Measurements from ENCODE around the gene TMEM132E. TPM values are rescaled to one million over a fixed set of nuclear protein-coding genes. Genes with fewer than 3 reads are reported as not detected.

The TMEM132E gene
- total and polyA plus RNA-seq, 2 of the 4 experiments (the other 2 are of a cell fraction), result not detected

GRCh38 chr17:34637548-34638525 is 58.5 kb downstream of the TMEM132E start:
- CTCF ChIA-PET, result interaction anchor here (0.6 kb wide), 1 partner anchor 10 kb away, joined by 3 read pairs; no protein-coding TSS in a partner anchor
- no peak overlapping the region for H2BK120ac ChIP-seq (ENCODE audit: low read depth, low read length)
- in situ Hi-C loops (cut with MboI; ENCODE audit: low sequenced_read_pairs), result loop anchor here (25.0 kb wide), 1 partner anchor 474 kb away; the partner anchor contains the start of genes FNDC8 and RAD51D

More at GRCh38 chr17:34637548-34638525, 58.5 kb downstream of the TMEM132E start:
- H2BK5ac ChIP-seq (ENCODE audit: low read depth, low read length, poor library complexity, severe bottlenecking), result no peak overlapping the region
- no peak overlapping the region for H3K14ac ChIP-seq (replicated peaks; ENCODE audit: low read depth, low read length)
- no peaks in the 10 kb centered on the region for H4K20me1 ChIP-seq (ENCODE audit: insufficient read depth, low read length)
- TF ChIP-seq MAZ (IDR thresholded peaks at IDR 0.05; ENCODE audit: borderline replicate concordance, low read depth, low read length) (peak; percentile 27; the same call in 1 of the 2 replicates), USF2 (IDR thresholded peaks at IDR 0.05; ENCODE audit: low read depth, low read length) (no peak), FOS (IDR thresholded peaks at IDR 0.05; ENCODE audit: low read depth, low read length) (no peak), CTCF (conservative IDR thresholded peaks at IDR 0.05; ENCODE audit: low read depth, low read length) (peak; percentile 80), NFE2L2 (IDR thresholded peaks at IDR 0.05; ENCODE audit: low read depth, low read length) (no peak), CHD1 (IDR thresholded peaks at IDR 0.05; ENCODE audit: low read depth, low read length) (no peak), MXI1 (IDR thresholded peaks at IDR 0.05; ENCODE audit: borderline replicate concordance, low read depth, low read length) (no peak), RFX5 (IDR thresholded peaks at IDR 0.05; ENCODE audit: low read depth, low read length) (no peak), POLR2A (IDR thresholded peaks at IDR 0.05; ENCODE audit: low read depth, low read length) (no peak), SMC3 (IDR thresholded peaks at IDR 0.05; ENCODE audit: low read depth, low read length) (peak; percentile 63), MAFK (IDR thresholded peaks at IDR 0.05; ENCODE audit: low read depth, low read length) (no peak), ELK1 (IDR thresholded peaks at IDR 0.05; ENCODE audit: borderline replicate concordance, low read depth, low read length) (no peak), RAD21 (IDR thresholded peaks at IDR 0.05; ENCODE audit: low read length) (peak; percentile 54)
- no peak overlapping the region for H3K4ac ChIP-seq (ENCODE audit: low read depth, low read length)
- H3K27ac ChIP-seq (ENCODE audit: insufficient read depth, low read length), result no peak overlapping the region
- no peaks in the 10 kb centered on the region for H3K9me1 ChIP-seq (ENCODE audit: insufficient read depth, low read length)
- H2AK5ac ChIP-seq (ENCODE audit: low read depth, low read length), result no peak overlapping the region
- POLR2A ChIA-PET (ENCODE audit: unreplicated experiment), result no interaction called here
- H3K36me3 ChIP-seq (ENCODE audit: control insufficient read depth, insufficient read depth, low read length), result no peaks in the 10 kb centered on the region
- BruUV-seq (replicated peaks), result no TSS peak
- H3K9ac ChIP-seq (ENCODE audit: low read depth, low read length), result no peak overlapping the region
- peak overlapping the region; percentile 89 for H2AFZ ChIP-seq (replicated peaks; ENCODE audit: low read length, poor library complexity)
- H4K8ac ChIP-seq (ENCODE audit: low read depth in 2 of 2, low read length in 2 of 2), result no peak overlapping the region
- H4K91ac ChIP-seq (ENCODE audit: insufficient read depth, low read depth, low read length), result no peak overlapping the region
- no peak overlapping the region for H2BK15ac ChIP-seq (ENCODE audit: low read depth, low read length)
- no peaks in the 10 kb centered on the region for H3K79me1 ChIP-seq (ENCODE audit: low read depth in 1 of 2, low read length in 2 of 2)
- H3K18ac ChIP-seq (ENCODE audit: low read depth, low read length), result no peak overlapping the region
- H3K27me3 ChIP-seq (ENCODE audit: control insufficient read depth, insufficient read depth, low read length), result peaks cover 11% of the 10 kb centered on the region; the same call in 1 of the 2 replicates
- H3K4me2 ChIP-seq (ENCODE audit: low read depth, low read length), result no peak overlapping the region
- no peak overlapping the region for H2AK9ac ChIP-seq (replicated peaks; ENCODE audit: low read depth, low read length, poor library complexity)
- WGBS, 2 experiments (ENCODE audit: extremely low coverage in 2 of 2, insufficient read length in 1 of 2), result 36% methylated on average over 37 of the region's 73 CpGs; no CpG with 5 or more reads in 1 of the 2 experiments
- intact Hi-C loops (cut with micrococcal nuclease) (loop anchor here (1.0 kb wide), 2 partner anchors 95 to 218 kb away; no protein-coding TSS in a partner anchor), dilution Hi-C loops (cut with HindIII; ENCODE audit: low sequenced_read_pairs, unreplicated experiment) (no loop called here)
- H3K56ac ChIP-seq (ENCODE audit: extremely low read depth, insufficient read depth, low read length), result no peak overlapping the region
- DNase-seq (peak; percentile 56), ATAC-seq (ENCODE audit: low read depth) (peak; percentile 99)
- no peak overlapping the region for H3K23ac ChIP-seq (ENCODE audit: low read depth, low read length)
- no peaks in the 10 kb centered on the region for H3K4me1 ChIP-seq (ENCODE audit: control insufficient read depth, insufficient read depth, low read length)
- H4K5ac ChIP-seq (ENCODE audit: low read depth, low read length), result no peak overlapping the region
- H3K4me3 ChIP-seq (ENCODE audit: insufficient read depth, low read depth, low read length), result no peak overlapping the region
- no peak overlapping the region for H2BK20ac ChIP-seq (ENCODE audit: low read depth, low read length)
- H3K9me3 ChIP-seq (ENCODE audit: control insufficient read depth, insufficient read depth, low read length), result no peaks in the 10 kb centered on the region

Data from IMR-90 (cell line).